ENCODE results near the gene RAMP1. TPM values are rescaled to one million over a fixed set of nuclear protein-coding genes. Genes with fewer than 3 reads are reported as not detected.

RAMP1 gene
- total RNA-seq, 1 donor from 2014 or later: 6.5 TPM

GRCh38 chr2:237894986-237895543 is 35.6 kb downstream of the RAMP1 start:
- H3K4me3 ChIP-seq (ENCODE audit: low read depth, low read length): no peak overlapping the region
- TF ChIP-seq CTCF (conservative IDR thresholded peaks at IDR 0.05; ENCODE audit: low read depth, low read length): no peak
- DNase-seq (ENCODE audit: low read depth): no peak

- no peak for TF ChIP-seq CTCF (conservative IDR thresholded peaks at IDR 0.05; ENCODE audit: low read depth, low read length)
- no peak overlapping the region for H3K4me3 ChIP-seq (ENCODE audit: low read depth, low read length)
- DNase-seq (ENCODE audit: low read depth): no peak
These were observed 36.4 kb downstream of the RAMP1 start for GRCh38 chr2:237895544-237896506.

GRCh38 chr2:237896507-237896892 is 37.1 kb downstream of the RAMP1 start:
- TF ChIP-seq CTCF (conservative IDR thresholded peaks at IDR 0.05; ENCODE audit: low read depth, low read length): no peak
- H3K4me3 ChIP-seq (ENCODE audit: low read depth, low read length): no peak overlapping the region
- no peak for DNase-seq (ENCODE audit: low read depth)

- DNase-seq (ENCODE audit: low read depth): no peak
- H3K4me3 ChIP-seq (ENCODE audit: low read depth, low read length): no peak overlapping the region
- TF ChIP-seq CTCF (conservative IDR thresholded peaks at IDR 0.05; ENCODE audit: low read depth, low read length): no peak
These were observed 37.5 kb downstream of the RAMP1 start for GRCh38 chr2:237896956-237897355.

GRCh38 chr2:237898057-237898414 is 38.6 kb downstream of the RAMP1 start:
- TF ChIP-seq CTCF (conservative IDR thresholded peaks at IDR 0.05; ENCODE audit: low read depth, low read length): no peak
- DNase-seq (ENCODE audit: low read depth): no peak

GRCh38 chr2:237900891-237901831 is 41.7 kb downstream of the RAMP1 start:
- no peak for TF ChIP-seq CTCF (conservative IDR thresholded peaks at IDR 0.05; ENCODE audit: low read depth, low read length)

More at GRCh38 chr2:237898057-237898414, 38.6 kb downstream of the RAMP1 start:
- H3K4me3 ChIP-seq (ENCODE audit: low read depth, low read length): no peak overlapping the region

More at GRCh38 chr2:237900891-237901831, 41.7 kb downstream of the RAMP1 start:
- DNase-seq (ENCODE audit: low read depth): no peak
- no peak overlapping the region for H3K4me3 ChIP-seq (ENCODE audit: low read depth, low read length)
